A172 (cell line): ENCODE measurements around the gene POU2F2. TPM values are rescaled to one million over a fixed set of nuclear protein-coding genes. Genes with fewer than 3 reads are reported as not detected.
"Not testable (repeated sequence)": the region's sequence is repeated elsewhere in the genome, so short reads cannot be mapped to it uniquely, and the experiment has no call there.

Experiments
- DNase-seq: peaks from one replicate; pipeline ENCODE4 v3.0.0-alpha.2; 2015; ENCODE audit warnings: low spot score
- total RNA-seq: library from RNA; depleted of rRNA; stranded (reverse); fragments of >200 nt; shearing (Covaris generic); gene quantifications from 2 replicates; pipeline ENCODE4 v1.2.3, GENCODE V29; 2014; rRNA removed

The POU2F2 gene
- total RNA-seq, 1 experiment from 2014 or later, result not detected

DNA sequence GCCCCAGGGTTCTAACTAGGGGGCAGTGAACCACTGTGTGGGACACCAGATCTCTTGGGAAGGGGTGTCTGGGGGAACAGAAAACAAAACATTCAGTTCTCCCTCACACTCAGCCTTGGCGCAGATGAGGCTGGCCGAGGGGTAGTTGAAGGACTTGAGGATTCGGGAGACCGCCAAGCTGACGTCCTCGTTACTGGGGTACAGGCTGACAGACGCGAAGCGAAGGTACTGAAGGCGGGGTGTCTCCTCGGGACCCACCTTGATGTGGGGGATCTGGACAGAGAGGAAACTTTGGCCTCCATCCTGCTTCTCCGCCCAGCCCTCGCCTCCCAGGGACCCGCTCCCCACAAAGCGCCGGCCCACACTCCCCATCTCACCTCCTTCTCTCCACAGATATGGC, 69.9 kb downstream of the POU2F2 start:
- DNase-seq, result no peak

- no peak for DNase-seq
These were observed 72.1 kb downstream of the POU2F2 start for GRCh38 chr19:42060117-42060516.

GRCh38 chr19:42059196-42059595, 73.0 kb downstream of the POU2F2 start:
- no peak for DNase-seq

GRCh38 chr19:42057846-42058245, 74.4 kb downstream of the POU2F2 start:
- DNase-seq, result no peak

DNA sequence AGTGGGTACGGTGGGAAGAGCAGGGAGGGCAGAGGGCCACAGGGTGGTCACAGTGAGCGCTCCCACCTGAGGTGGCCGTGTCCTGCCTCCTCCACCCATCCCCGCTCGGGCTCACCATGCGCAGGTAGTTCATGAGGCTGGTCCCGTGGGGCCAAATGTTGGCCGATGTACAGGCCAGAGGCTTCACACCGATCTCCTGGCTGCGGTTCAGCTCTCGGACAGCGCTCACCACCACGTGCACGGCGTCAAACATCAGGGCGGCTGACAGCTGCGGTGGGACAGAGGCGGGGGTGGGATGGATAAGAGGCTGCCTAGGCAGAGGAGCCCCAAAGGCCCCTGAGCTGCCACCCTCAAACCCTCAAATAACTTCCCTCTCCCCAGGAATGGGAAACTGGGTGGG, 78.0 kb downstream of the POU2F2 start:
- no peak for DNase-seq

DNA sequence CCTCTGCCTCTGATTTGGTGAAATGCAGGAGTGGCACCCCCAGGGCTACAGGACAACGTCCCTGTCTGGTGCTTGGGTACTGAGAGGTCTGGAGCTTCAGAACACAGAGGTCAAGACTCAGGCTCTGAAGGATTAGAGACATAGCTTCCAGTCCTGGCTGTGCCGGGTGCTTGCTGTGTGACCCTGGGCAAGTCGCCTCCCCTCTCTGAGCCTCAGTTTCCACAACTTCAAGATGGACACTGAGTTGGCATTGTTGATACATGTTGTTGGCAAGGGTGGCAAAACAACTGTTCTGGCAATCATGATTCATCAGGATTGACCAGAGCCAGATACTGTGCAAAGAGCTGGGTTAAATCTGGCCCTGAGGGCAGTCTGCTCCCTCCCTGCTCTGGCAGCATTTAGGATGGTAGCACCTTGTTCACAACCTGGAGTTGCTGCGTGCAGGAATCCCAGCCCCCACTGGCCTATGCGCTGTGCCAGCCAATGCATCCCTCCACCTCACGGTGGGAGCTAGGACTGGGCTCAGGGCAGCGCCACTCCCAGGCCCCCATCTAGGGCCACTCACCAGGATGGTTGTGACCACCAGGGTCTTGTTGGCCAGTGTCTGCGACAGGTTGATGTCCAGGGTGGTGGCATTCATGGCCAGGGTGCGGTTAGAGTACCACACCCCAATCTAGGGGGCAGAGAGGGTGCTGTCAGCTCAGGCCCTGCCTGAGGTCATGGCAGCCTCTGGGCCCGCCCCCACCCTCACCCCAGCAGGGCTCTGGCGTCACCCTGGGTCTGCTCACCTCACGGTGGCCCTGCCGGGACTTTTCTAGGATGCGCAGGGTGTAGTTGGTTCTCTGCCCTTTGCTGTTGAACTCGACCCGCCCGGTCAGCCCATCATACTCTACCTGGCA, 79.0 kb downstream of the POU2F2 start:
- no peak for DNase-seq

DNA sequence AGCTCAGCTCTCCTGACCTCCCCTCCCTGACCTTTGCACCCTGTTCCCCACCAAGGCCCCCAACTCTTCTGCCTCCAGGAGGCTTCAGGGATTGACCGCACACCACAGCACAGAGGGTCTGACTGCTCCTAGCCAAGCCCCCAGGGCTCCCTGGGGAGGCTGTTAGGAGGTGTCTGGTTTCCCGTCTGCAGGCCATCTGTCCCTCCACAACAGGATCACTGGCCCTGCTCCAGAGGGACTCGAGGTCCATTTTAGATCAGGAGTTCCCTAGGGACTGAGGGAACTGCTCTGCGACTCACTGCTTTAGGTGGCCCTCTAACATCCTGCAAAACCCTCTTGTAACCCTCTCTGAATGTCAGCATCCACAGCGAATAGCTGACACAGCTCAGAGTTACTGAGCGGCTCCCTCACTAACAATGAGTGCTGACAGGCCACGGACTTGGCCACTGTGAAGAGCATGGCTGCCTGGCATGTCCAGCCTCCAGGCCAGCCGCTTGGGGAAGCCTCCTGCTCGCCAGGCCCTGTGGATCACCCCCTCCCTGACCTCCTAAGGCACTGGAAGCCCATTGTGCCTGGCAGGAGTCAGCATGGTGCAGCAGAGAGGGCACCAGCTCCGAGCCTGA, 79.9 kb downstream of the POU2F2 start:
- DNase-seq, result no peak

- peak; percentile 22 for DNase-seq
These were observed 80.8 kb downstream of the POU2F2 start for GRCh38 chr19:42051166-42052115.

- peak; percentile 61 for DNase-seq
These were observed 83.3 kb downstream of the POU2F2 start for GRCh38 chr19:42048992-42049391.

DNA sequence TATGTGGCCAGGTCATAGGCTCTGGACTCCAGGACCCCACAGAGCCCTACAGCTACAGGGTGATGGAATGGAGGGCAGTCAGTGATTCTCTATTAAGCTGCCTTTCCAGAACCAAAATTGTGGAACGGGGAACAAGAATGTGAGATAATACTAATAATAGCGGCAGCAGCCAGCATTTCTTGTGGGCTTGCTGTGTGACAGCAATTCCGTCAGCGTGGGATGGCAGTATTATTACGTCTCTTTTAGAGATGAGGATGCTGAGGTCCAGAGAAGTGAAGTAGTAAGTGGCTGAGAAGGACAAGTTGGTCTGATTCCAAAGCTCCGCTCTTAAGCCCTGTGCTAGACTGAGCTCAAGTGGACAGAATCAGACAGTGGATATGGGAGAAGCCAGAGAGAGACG, 86.7 kb downstream of the POU2F2 start:
- no peak for DNase-seq

- no peak for DNase-seq
These were observed 89.6 kb downstream of the POU2F2 start for GRCh38 chr19:42042455-42043170.

- not testable (repeated sequence) for DNase-seq
These were observed 91.8 kb downstream of the POU2F2 start for GRCh38 chr19:42040491-42040890.

DNA sequence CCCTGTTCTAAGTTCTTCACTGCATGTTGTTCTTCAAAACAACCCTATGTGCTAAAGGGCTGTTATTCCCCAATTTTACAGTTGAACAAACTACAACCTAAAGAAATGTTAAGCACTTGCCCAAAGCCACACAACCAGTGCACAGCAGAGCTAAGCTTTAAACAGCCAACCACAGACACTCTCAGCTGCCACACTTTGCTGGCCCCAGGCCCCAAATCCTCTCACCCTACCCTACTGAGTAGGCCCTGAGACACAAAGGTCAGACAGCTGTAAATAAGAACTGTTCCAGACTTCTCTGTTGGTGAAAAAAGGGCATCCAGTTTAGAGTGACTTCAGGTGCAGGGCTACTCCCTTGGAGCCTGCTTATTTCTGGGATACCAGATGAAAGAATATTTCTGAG, 92.2 kb downstream of the POU2F2 start:
- DNase-seq, result no peak

- DNase-seq, result no peak
These were observed 93.6 kb downstream of the POU2F2 start for GRCh38 chr19:42038666-42039065.

DNA sequence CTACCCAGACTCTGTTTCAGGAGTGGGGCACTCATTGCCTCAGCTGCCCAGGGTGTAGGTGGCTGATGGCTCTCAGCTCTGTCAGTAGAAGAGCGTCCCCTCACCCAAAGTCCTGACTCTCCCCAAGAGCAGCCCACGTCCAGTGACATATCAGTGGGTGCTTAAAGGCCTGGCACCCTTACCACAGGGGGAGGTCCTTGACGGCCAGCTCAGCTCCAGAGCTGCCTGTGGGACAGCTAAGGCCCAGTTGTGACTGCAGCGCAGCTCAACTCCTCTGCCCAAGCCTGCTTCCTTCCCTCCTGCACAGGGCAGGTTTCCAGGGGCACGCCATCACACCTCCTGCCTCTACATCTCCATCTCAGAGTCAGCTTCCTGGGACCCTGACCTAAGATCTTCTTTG, 94.6 kb downstream of the POU2F2 start:
- DNase-seq, result no peak

Other genes starting within 250 kb of the POU2F2 start
- gene ARHGEF1, start 249.3 kb downstream of the POU2F2 start, total RNA-seq, result 72.5 and 108 TPM in 2 replicates
- gene ERFL, start 204.0 kb downstream of the POU2F2 start, total RNA-seq, result 0.07 and 0.47 TPM in 2 replicates
- gene RABAC1, start 173.1 kb downstream of the POU2F2 start, total RNA-seq, result 105 and 138 TPM in 2 replicates
- 0.76 and 0.86 TPM in 2 replicates for gene ATP1A3, start 138.2 kb downstream of the POU2F2 start, total RNA-seq
- 0.76 and 1.9 TPM in 2 replicates for gene GRIK5, start 62.2 kb downstream of the POU2F2 start, total RNA-seq
- 24.4 and 26.8 TPM in 2 replicates for gene ZNF574, start 56.3 kb downstream of the POU2F2 start, total RNA-seq
- 65.3 and 75.4 TPM in 2 replicates for gene DEDD2, start 85.2 kb upstream of the POU2F2 start, total RNA-seq
- 12.6 and 20.6 TPM in 2 replicates for gene ZNF526, start 87.9 kb upstream of the POU2F2 start, total RNA-seq
- 25.7 and 34.0 TPM in 2 replicates for gene GSK3A, start 110.2 kb upstream of the POU2F2 start, total RNA-seq
- 43.6 and 52.8 TPM in 2 replicates for gene ERF, start 122.7 kb upstream of the POU2F2 start, total RNA-seq
- gene CIC, start 136.8 kb upstream of the POU2F2 start, total RNA-seq, result 25.3 and 48.5 TPM in 2 replicates
- gene PRR19, start 169.7 kb upstream of the POU2F2 start, total RNA-seq, result 2.2 and 3.7 TPM in 2 replicates
- gene PAFAH1B3, start 170.2 kb upstream of the POU2F2 start, total RNA-seq, result 144 and 170 TPM in 2 replicates
- not detected in 2 replicates for gene TMEM145, start 180.9 kb upstream of the POU2F2 start, total RNA-seq
- 11.3 and 11.4 TPM in 2 replicates for gene MEGF8, start 193.2 kb upstream of the POU2F2 start, total RNA-seq